H54 (cell line): ENCODE measurements around the gene MASP2.
"Not testable (repeated sequence)": the region's sequence is repeated elsewhere in the genome, so short reads cannot be mapped to it uniquely, and the experiment has no call there.

ENCODE experiments used
- DNase-seq: peaks from one replicate; pipeline ENCODE4 v3.0.0; 2011; ENCODE audit warnings: low spot score, mixed read lengths; ENCODE audit not compliant: insufficient read length
- FAIRE-seq: peaks from 3 replicates; lab custom pipeline; 2011; peaks lifted over from hg19 to GRCh38; lab: Jason Lieb, UNC
- POLR2A ChIP-seq: IDR thresholded peaks from 2 replicates; pipeline ENCODE4 v1.6.1; 2011; ENCODE audit warnings: low read depth, mild to moderate bottlenecking, low read length

MASP2 gene

GRCh38 chr1:11037740-11038182 is 9.3 kb downstream of the MASP2 start:
- TF ChIP-seq POLR2A, result no peak
- peak; percentile 69 for DNase-seq
- no peak for FAIRE-seq

- peak; percentile 88 for FAIRE-seq
- DNase-seq, result not testable (repeated sequence)
Measured at GRCh38 chr1:11037019-11037739, 9.9 kb downstream of the MASP2 start.

GRCh38 chr1:11031624-11032262 is 15.3 kb downstream of the MASP2 start:
- DNase-seq, result no peak
- no peak for TF ChIP-seq POLR2A
- FAIRE-seq, result no peak

GRCh38 chr1:11030865-11031264 is 16.2 kb downstream of the MASP2 start:
- DNase-seq (no peak), FAIRE-seq (no peak)
- no peak for TF ChIP-seq POLR2A

- no peak for FAIRE-seq
- DNase-seq, result no peak
Measured at GRCh38 chr1:11028018-11028417, 19.0 kb downstream of the MASP2 start.

GRCh38 chr1:11027316-11027715 is 19.7 kb downstream of the MASP2 start:
- FAIRE-seq (no peak), DNase-seq (no peak)
- TF ChIP-seq POLR2A, result no peak

More at GRCh38 chr1:11028018-11028417, 19.0 kb downstream of the MASP2 start:
- no peak for TF ChIP-seq POLR2A

GRCh38 chr1:11026903-11027302 is 20.1 kb downstream of the MASP2 start:
- no peak for DNase-seq
- TF ChIP-seq POLR2A, result no peak
- FAIRE-seq, result no peak

- DNase-seq (no peak), FAIRE-seq (no peak)
- TF ChIP-seq POLR2A, result no peak
Measured at GRCh38 chr1:11026052-11026451, 21.0 kb downstream of the MASP2 start.

- no peak for TF ChIP-seq POLR2A
- DNase-seq, result no peak
Measured at GRCh38 chr1:11025618-11026017, 21.4 kb downstream of the MASP2 start.

GRCh38 chr1:11024874-11025203 is 22.2 kb downstream of the MASP2 start:
- TF ChIP-seq POLR2A, result no peak
- no peak for FAIRE-seq
- DNase-seq, result no peak

More at GRCh38 chr1:11025618-11026017, 21.4 kb downstream of the MASP2 start:
- FAIRE-seq, result no peak

GRCh38 chr1:11024154-11024873 is 22.7 kb downstream of the MASP2 start:
- no peak for TF ChIP-seq POLR2A
- no peak for DNase-seq
- no peak for FAIRE-seq

- no peak for DNase-seq
- no peak for FAIRE-seq
- no peak for TF ChIP-seq POLR2A
Measured at GRCh38 chr1:11023201-11023600, 23.8 kb downstream of the MASP2 start.

- FAIRE-seq (no peak), DNase-seq (no peak)
- no peak for TF ChIP-seq POLR2A
Measured at GRCh38 chr1:11019971-11020370, 27.1 kb downstream of the MASP2 start.

- not testable (repeated sequence) for FAIRE-seq, DNase-seq
Measured at GRCh38 chr1:11019358-11019757, 27.7 kb downstream of the MASP2 start.
